Activated naive CD4-positive, alpha-beta T cell treated with anti-CD3 and anti-CD28 coated beads, Interleukin-2, amount 50 U/mL, for 24 hours (primary cell): ENCODE data around the gene SLC2A5.

Source experiments
- H3K27ac Mint-ChIP-seq: one replicate; pipeline ENCODE4 v1.8.0; 2021; ENCODE audit warnings: mild to moderate bottlenecking, mixed read lengths
- H3K27me3 Mint-ChIP-seq: one replicate; pipeline ENCODE4 v1.8.0; 2021; ENCODE audit warnings: mixed read lengths
- H3K36me3 Mint-ChIP-seq: one replicate; pipeline ENCODE4 v1.8.0; 2021; ENCODE audit warnings: mixed read lengths
- H3K4me1 Mint-ChIP-seq: one replicate; pipeline ENCODE4 v1.8.0; 2021; ENCODE audit warnings: mixed read lengths
- H3K4me3 Mint-ChIP-seq: one replicate; pipeline ENCODE4 v1.8.0; 2021; ENCODE audit warnings: mild to moderate bottlenecking, mixed read lengths
- H3K9me3 Mint-ChIP-seq: one replicate; pipeline ENCODE4 v1.8.0; 2021; ENCODE audit warnings: mixed read lengths

Gene SLC2A5

GRCh38 chr1:9069326-9070100 lies at the start of gene SLC2A5:
Gene SLC2A5 (minus strand): TSS chr1:9069635. CDS start chr1:9069536, 99 bp downstream.
- H3K9me3 Mint-ChIP-seq: no peaks in the 10 kb centered on the region
- H3K4me1 Mint-ChIP-seq: peaks cover 2% of the 10 kb centered on the region
- H3K36me3 Mint-ChIP-seq: no peaks in the 10 kb centered on the region
- H3K4me3 Mint-ChIP-seq: no peak within 1 kb of the TSS
- no peaks in the 10 kb centered on the region for H3K27me3 Mint-ChIP-seq
- H3K27ac Mint-ChIP-seq: no peak within 1 kb of the TSS

GRCh38 chr1:9118186-9118585 lies 48.8 kb upstream of the SLC2A5 start:
- peaks cover 16% of the 10 kb centered on the region for H3K4me1 Mint-ChIP-seq
- no peaks in the 10 kb centered on the region for H3K9me3 Mint-ChIP-seq
- H3K4me3 Mint-ChIP-seq: no peak overlapping the region
- H3K36me3 Mint-ChIP-seq: no peaks in the 10 kb centered on the region
- no peak overlapping the region for H3K27ac Mint-ChIP-seq
- no peaks in the 10 kb centered on the region for H3K27me3 Mint-ChIP-seq

- Mint-ChIP-seq H3K27me3 (no peaks in the 10 kb centered on the region), H3K9me3 (no peaks in the 10 kb centered on the region), H3K4me1 (peaks cover 5% of the 10 kb centered on the region), H3K4me3 (no peak overlapping the region), H3K27ac (no peak overlapping the region), H3K36me3 (no peaks in the 10 kb centered on the region)
Measured at GRCh38 chr1:9115351-9116205, 46.1 kb upstream of the SLC2A5 start.

GRCh38 chr1:9112961-9113880 lies 43.8 kb upstream of the SLC2A5 start:
- no peaks in the 10 kb centered on the region for H3K36me3 Mint-ChIP-seq
- no peaks in the 10 kb centered on the region for H3K4me1 Mint-ChIP-seq
- H3K27me3 Mint-ChIP-seq: no peaks in the 10 kb centered on the region
- H3K4me3 Mint-ChIP-seq: no peak overlapping the region
- H3K9me3 Mint-ChIP-seq: no peaks in the 10 kb centered on the region
- no peak overlapping the region for H3K27ac Mint-ChIP-seq

- no peak overlapping the region for H3K27ac Mint-ChIP-seq
Measured at GRCh38 chr1:9111957-9112356, 42.5 kb upstream of the SLC2A5 start.

GRCh38 chr1:9111357-9111691 lies 41.9 kb upstream of the SLC2A5 start:
- Mint-ChIP-seq H3K4me1 (no peaks in the 10 kb centered on the region), H3K27ac (no peak overlapping the region), H3K4me3 (no peak overlapping the region), H3K9me3 (no peaks in the 10 kb centered on the region), H3K36me3 (no peaks in the 10 kb centered on the region), H3K27me3 (no peaks in the 10 kb centered on the region)

More at GRCh38 chr1:9111957-9112356, 42.5 kb upstream of the SLC2A5 start:
- H3K36me3 Mint-ChIP-seq: no peaks in the 10 kb centered on the region
- no peaks in the 10 kb centered on the region for H3K9me3 Mint-ChIP-seq
- H3K27me3 Mint-ChIP-seq: no peaks in the 10 kb centered on the region
- no peaks in the 10 kb centered on the region for H3K4me1 Mint-ChIP-seq
- no peak overlapping the region for H3K4me3 Mint-ChIP-seq

GRCh38 chr1:9110669-9111356 lies 41.4 kb upstream of the SLC2A5 start:
- Mint-ChIP-seq H3K27ac (no peak overlapping the region), H3K36me3 (no peaks in the 10 kb centered on the region), H3K4me3 (no peak overlapping the region), H3K4me1 (no peaks in the 10 kb centered on the region), H3K27me3 (no peaks in the 10 kb centered on the region), H3K9me3 (no peaks in the 10 kb centered on the region)

GRCh38 chr1:9108056-9108665 lies 38.7 kb upstream of the SLC2A5 start:
- H3K27me3 Mint-ChIP-seq: no peaks in the 10 kb centered on the region
- no peaks in the 10 kb centered on the region for H3K9me3 Mint-ChIP-seq
- no peak overlapping the region for H3K27ac Mint-ChIP-seq
- no peaks in the 10 kb centered on the region for H3K36me3 Mint-ChIP-seq
- H3K4me3 Mint-ChIP-seq: no peak overlapping the region
- H3K4me1 Mint-ChIP-seq: no peaks in the 10 kb centered on the region

GRCh38 chr1:9107136-9107535 lies 37.7 kb upstream of the SLC2A5 start:
- H3K36me3 Mint-ChIP-seq: peaks cover 2% of the 10 kb centered on the region
- no peaks in the 10 kb centered on the region for H3K27me3 Mint-ChIP-seq
- H3K4me3 Mint-ChIP-seq: no peak overlapping the region
- peak overlapping the region; percentile 19 for H3K27ac Mint-ChIP-seq
- H3K4me1 Mint-ChIP-seq: no peaks in the 10 kb centered on the region
- no peaks in the 10 kb centered on the region for H3K9me3 Mint-ChIP-seq

GRCh38 chr1:9106286-9106685 lies 36.9 kb upstream of the SLC2A5 start:
- Mint-ChIP-seq H3K4me3 (no peak overlapping the region), H3K4me1 (no peaks in the 10 kb centered on the region), H3K9me3 (no peaks in the 10 kb centered on the region), H3K27ac (no peak overlapping the region), H3K36me3 (peaks cover 2% of the 10 kb centered on the region), H3K27me3 (no peaks in the 10 kb centered on the region)

GRCh38 chr1:9105336-9105867 lies 36.0 kb upstream of the SLC2A5 start:
- Mint-ChIP-seq H3K36me3 (peaks cover 2% of the 10 kb centered on the region), H3K9me3 (no peaks in the 10 kb centered on the region), H3K4me3 (no peak overlapping the region), H3K27ac (no peak overlapping the region), H3K27me3 (no peaks in the 10 kb centered on the region), H3K4me1 (no peaks in the 10 kb centered on the region)

- Mint-ChIP-seq H3K27ac (no peak overlapping the region), H3K4me1 (no peaks in the 10 kb centered on the region), H3K9me3 (no peaks in the 10 kb centered on the region), H3K27me3 (no peaks in the 10 kb centered on the region), H3K4me3 (no peak overlapping the region), H3K36me3 (peaks cover 2% of the 10 kb centered on the region)
Measured at GRCh38 chr1:9101510-9102146, 32.2 kb upstream of the SLC2A5 start.

- H3K4me1 Mint-ChIP-seq: no peaks in the 10 kb centered on the region
- no peak overlapping the region for H3K27ac Mint-ChIP-seq
- H3K4me3 Mint-ChIP-seq: no peak overlapping the region
- no peaks in the 10 kb centered on the region for H3K27me3 Mint-ChIP-seq
- H3K36me3 Mint-ChIP-seq: peaks cover 2% of the 10 kb centered on the region
- H3K9me3 Mint-ChIP-seq: no peaks in the 10 kb centered on the region
Measured at GRCh38 chr1:9100471-9101043, 31.1 kb upstream of the SLC2A5 start.

- Mint-ChIP-seq H3K4me1 (no peaks in the 10 kb centered on the region), H3K4me3 (no peak overlapping the region), H3K27me3 (no peaks in the 10 kb centered on the region), H3K9me3 (no peaks in the 10 kb centered on the region), H3K36me3 (peaks cover 2% of the 10 kb centered on the region), H3K27ac (no peak overlapping the region)
Measured at GRCh38 chr1:9099555-9099954, 30.1 kb upstream of the SLC2A5 start.
